OCI-LY1 (cell line): ENCODE data around the gene RREB1.
A peak's percentile ranks its signal among the peaks of the same experiment; 100 is the strongest.

Experiments used
- H2AFZ ChIP-seq: fragments of 200-600 bp; sonication (generic), shearing (Covaris generic); 2 replicates; pipeline ENCODE4 v1.6.0; 2014; ENCODE audit warnings: antibody characterized with exemption, mild to moderate bottlenecking, low read length
- H3F3A ChIP-seq: fragments of 200-600 bp; sonication (generic), shearing (Covaris generic); 2 replicates; pipeline ENCODE4 v1.6.0; 2014; ENCODE audit warnings: mild to moderate bottlenecking, antibody characterized with exemption, low read length, moderate library complexity; ENCODE audit not compliant: insufficient read depth
- H3K27ac ChIP-seq: fragments of 200-600 bp; sonication (generic); 2 replicates; pipeline ENCODE4 v1.5.1; 2014; ENCODE audit warnings: low read length, mixed run types, mild to moderate bottlenecking, low read depth; ENCODE audit not compliant: poor library complexity, severe bottlenecking
- H3K27me3 ChIP-seq: fragments of 200-600 bp; sonication (generic); 2 replicates; pipeline ENCODE4 v1.6.0; 2014; ENCODE audit warnings: antibody characterized with exemption, mild to moderate bottlenecking, low read length, moderate library complexity; ENCODE audit not compliant: insufficient read depth
- H3K36me3 ChIP-seq: fragments of 200-600 bp; sonication (generic); 2 replicates; pipeline ENCODE4 v1.6.1; 2014; ENCODE audit warnings: mild to moderate bottlenecking, antibody characterized with exemption, low read length, moderate library complexity, mixed read lengths; ENCODE audit not compliant: insufficient read depth
- H3K4me1 ChIP-seq: fragments of 200-600 bp; sonication (generic); 2 replicates; pipeline ENCODE4 v1.5.1; 2014; ENCODE audit warnings: mild to moderate bottlenecking, low read length, moderate library complexity; ENCODE audit not compliant: insufficient read depth, severe bottlenecking
- H3K4me2 ChIP-seq: fragments of 200-600 bp; sonication (generic), shearing (Covaris generic); 2 replicates; pipeline ENCODE4 v1.6.1; 2014; ENCODE audit warnings: low read length
- H3K4me3 ChIP-seq: fragments of 200-600 bp; sonication (generic); 2 replicates; pipeline ENCODE4 v1.5.1; 2014; ENCODE audit warnings: low read length, low read depth, mild to moderate bottlenecking, mixed read lengths; ENCODE audit not compliant: poor library complexity, severe bottlenecking
- H3K79me2 ChIP-seq: fragments of 200-600 bp; shearing (Covaris generic); 2 replicates; pipeline ENCODE4 v1.6.1; 2016; ENCODE audit warnings: mixed run types, low read length, mixed read lengths; ENCODE audit not compliant: insufficient read depth
- H3K9ac ChIP-seq: fragments of 200-600 bp; sonication (generic), shearing (Covaris generic); 2 replicates; pipeline ENCODE4 v1.6.1; 2014; ENCODE audit warnings: mild to moderate bottlenecking, low read length, mixed read lengths
- H3K9me2 ChIP-seq: fragments of 200-600 bp; sonication (generic), shearing (Covaris generic); 2 replicates; pipeline ENCODE4 v1.6.1; 2014; ENCODE audit warnings: low read depth, mild to moderate bottlenecking, low read length, mixed read lengths
- H3K9me3 ChIP-seq: fragments of 200-600 bp; shearing (Covaris generic); 2 replicates; pipeline ENCODE4 v1.6.1; 2014; ENCODE audit warnings: low read length, mixed read lengths
- H4K20me1 ChIP-seq: fragments of 200-600 bp; sonication (generic), shearing (Covaris generic); 2 replicates; pipeline ENCODE4 v1.6.0; 2016; ENCODE audit warnings: mild to moderate bottlenecking, low read length; ENCODE audit not compliant: insufficient read depth
- CTCF ChIP-seq: fragments of 200-600 bp; sonication (generic), shearing (Covaris generic); IDR thresholded peaks from 2 replicates; pipeline ENCODE4 v1.5.1; 2017; ENCODE audit warnings: mild to moderate bottlenecking, antibody characterized with exemption, low read length, moderate library complexity, mixed read lengths
- EZH2 ChIP-seq: fragments of 200-600 bp; sonication (generic), shearing (Covaris generic); IDR thresholded peaks from 2 replicates; pipeline ENCODE4 v1.8.0; 2017; ENCODE audit warnings: borderline replicate concordance, mixed run types, mild to moderate bottlenecking, antibody characterized with exemption, low read length, moderate library complexity, mixed read lengths

RREB1 gene, protein sequence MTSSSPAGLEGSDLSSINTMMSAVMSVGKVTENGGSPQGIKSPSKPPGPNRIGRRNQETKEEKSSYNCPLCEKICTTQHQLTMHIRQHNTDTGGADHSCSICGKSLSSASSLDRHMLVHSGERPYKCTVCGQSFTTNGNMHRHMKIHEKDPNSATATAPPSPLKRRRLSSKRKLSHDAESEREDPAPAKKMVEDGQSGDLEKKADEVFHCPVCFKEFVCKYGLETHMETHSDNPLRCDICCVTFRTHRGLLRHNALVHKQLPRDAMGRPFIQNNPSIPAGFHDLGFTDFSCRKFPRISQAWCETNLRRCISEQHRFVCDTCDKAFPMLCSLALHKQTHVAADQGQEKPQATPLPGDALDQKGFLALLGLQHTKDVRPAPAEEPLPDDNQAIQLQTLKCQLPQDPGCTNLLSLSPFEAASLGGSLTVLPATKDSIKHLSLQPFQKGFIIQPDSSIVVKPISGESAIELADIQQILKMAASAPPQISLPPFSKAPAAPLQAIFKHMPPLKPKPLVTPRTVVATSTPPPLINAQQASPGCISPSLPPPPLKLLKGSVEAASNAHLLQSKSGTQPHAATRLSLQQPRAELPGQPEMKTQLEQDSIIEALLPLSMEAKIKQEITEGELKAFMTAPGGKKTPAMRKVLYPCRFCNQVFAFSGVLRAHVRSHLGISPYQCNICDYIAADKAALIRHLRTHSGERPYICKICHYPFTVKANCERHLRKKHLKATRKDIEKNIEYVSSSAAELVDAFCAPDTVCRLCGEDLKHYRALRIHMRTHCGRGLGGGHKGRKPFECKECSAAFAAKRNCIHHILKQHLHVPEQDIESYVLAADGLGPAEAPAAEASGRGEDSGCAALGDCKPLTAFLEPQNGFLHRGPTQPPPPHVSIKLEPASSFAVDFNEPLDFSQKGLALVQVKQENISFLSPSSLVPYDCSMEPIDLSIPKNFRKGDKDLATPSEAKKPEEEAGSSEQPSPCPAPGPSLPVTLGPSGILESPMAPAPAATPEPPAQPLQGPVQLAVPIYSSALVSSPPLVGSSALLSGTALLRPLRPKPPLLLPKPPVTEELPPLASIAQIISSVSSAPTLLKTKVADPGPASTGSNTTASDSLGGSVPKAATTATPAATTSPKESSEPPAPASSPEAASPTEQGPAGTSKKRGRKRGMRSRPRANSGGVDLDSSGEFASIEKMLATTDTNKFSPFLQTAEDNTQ (N-terminal part only)

DNA sequence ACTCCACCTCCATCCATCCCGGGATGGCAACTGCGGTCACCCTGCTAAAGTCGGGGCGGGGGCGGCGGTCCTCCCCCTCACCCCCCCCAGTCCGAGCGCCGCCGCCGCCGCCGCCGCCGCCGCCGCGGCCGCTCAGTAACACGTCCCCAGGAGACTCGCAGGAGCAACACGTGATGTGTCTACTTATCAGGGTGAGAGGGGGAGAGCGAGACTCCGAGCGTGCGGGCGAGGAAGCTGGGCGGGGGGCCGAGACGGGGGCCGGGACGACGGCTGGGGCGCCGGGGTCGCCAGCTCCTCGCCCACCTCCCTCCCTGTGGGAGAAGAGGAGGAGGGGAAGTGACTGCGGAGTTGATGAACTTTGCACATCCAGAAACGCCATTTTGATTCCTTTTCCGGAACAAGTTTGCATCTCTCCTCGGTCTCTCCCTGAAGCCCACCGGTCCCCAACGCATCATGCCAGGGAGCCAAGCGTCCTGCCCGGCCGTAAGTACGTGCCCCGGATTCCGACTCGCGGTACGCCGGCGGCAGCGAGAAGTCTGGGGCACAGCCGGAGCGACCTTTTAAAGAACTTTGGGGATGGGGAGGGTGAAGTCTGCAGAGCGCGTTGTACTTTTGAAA lies at the start of gene RREB1:
TSS of gene RREB1 (plus strand) at position 384 of the 618 bp plus-strand sequence. CDS start 73,951 bp downstream, outside the sequence.
- Histone ChIP-seq H3K4me3 (peak within 1 kb of the TSS; percentile 88), H3K79me2 (peaks cover 8% of the 10 kb centered on the region), H3K9me2 (no peaks in the 10 kb centered on the region)

DNA sequence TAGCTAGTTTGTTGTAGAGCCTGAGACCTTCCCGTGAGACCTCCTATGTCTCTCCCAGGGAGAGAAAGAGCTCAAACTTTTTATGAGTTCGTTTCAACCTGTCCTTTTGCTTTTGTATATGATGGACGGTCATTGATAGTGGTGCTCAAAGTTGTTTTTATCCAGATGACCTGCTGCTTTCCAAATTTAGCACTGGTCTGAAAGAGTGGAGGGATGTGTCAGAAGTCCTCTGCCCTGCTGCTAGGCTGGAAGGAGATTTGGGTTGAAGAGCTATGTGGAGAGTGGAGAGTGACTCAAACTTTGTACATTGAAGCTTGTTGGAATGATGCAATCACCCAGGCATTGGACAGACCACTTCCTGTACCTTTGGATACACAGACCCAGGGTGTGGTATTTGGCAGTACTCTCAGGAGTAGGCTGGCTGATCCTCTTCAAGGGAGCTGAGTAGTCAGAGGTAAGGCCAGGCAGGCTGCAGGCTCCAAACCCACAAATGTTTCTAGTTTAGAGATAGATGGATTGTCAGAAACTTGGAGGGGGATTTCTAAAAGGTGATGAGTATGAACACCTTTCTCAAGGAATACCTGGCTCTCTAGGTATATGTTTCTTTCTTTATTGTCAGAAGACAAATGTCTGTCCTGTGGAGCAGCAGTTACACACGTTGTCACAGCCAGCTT lies 49.4 kb upstream of the RREB1 start:
- Histone ChIP-seq H3K79me2 (no peaks in the 10 kb centered on the region), H3K9me3 (no peaks in the 10 kb centered on the region), H3K9me2 (no peaks in the 10 kb centered on the region), H4K20me1 (no peaks in the 10 kb centered on the region), H3K36me3 (no peaks in the 10 kb centered on the region), H3K27me3 (no peaks in the 10 kb centered on the region), H3K4me3 (no peak overlapping the region), H2AFZ (no peak overlapping the region), H3F3A (no peaks in the 10 kb centered on the region), H3K4me1 (peaks cover under 1% of the 10 kb centered on the region), H3K4me2 (no peak overlapping the region), H3K27ac (no peak overlapping the region), H3K9ac (no peak overlapping the region)
- TF ChIP-seq CTCF (no peak), EZH2 (no peak)

More for the DNA sequence above, at the start of gene RREB1:
- Histone ChIP-seq H4K20me1 (no peaks in the 10 kb centered on the region), H2AFZ (peak within 1 kb of the TSS; percentile 14), H3K27ac (peak within 1 kb of the TSS; percentile 66), H3K36me3 (no peaks in the 10 kb centered on the region), H3K9ac (peak within 1 kb of the TSS; percentile 89), H3F3A (0 out of 2 replicates have a peak, but pooled peaks cover 4% of the 10 kb centered on the region), H3K4me1 (peaks cover 46% of the 10 kb centered on the region), H3K27me3 (no peaks in the 10 kb centered on the region), H3K4me2 (peak within 1 kb of the TSS; percentile 74), H3K9me3 (no peaks in the 10 kb centered on the region)
- TF ChIP-seq CTCF (no peak), EZH2 (no peak)
